Common myeloid progenitor, CD34-positive (primary cell): ENCODE measurements around the gene ITPRIPL1.

Experiments used
- CTCF ChIA-PET: fragments of 350-600 bp; sonication (Branson Sonifier 250); formaldehyde crosslinking; loops from one replicate; lab custom pipeline; 2021; ENCODE audit warnings: antibody characterized with exemption; lab: Charles Lee
- POLR2A ChIA-PET: fragments of 350-600 bp; sonication (Branson Sonifier 250); formaldehyde crosslinking; loops from one replicate; lab custom pipeline; 2021; ENCODE audit warnings: antibody characterized with exemption; lab: Charles Lee
- DNase-seq, 3 donors: peaks; one replicate each; pipeline versions ENCODE4 v3.0.0 to v3.0.0-alpha.2; 2013
- H3K27ac ChIP-seq, 2 experiments: 1 replicate in 1 of 2; 2 replicates in 1 of 2; pipeline ENCODE4 v1.7.0; 2013; ENCODE audit warnings: inconsistent platforms in 2 of 2, low read length in 2 of 2, mild to moderate bottlenecking in 2 of 2, low read depth in 1 of 2, moderate library complexity in 1 of 2; ENCODE audit not compliant: severe bottlenecking in 2 of 2, insufficient read depth in 1 of 2, poor library complexity in 1 of 2
- H3K27me3 ChIP-seq, 5 experiments: replicated peaks in 2 of 5; 1 replicate in 3 of 5; 2 replicates in 2 of 5; pipeline versions ENCODE4 v1.6.1 to v1.7.0; 2013; ENCODE audit warnings: low read length in 4 of 5, mild to moderate bottlenecking in 2 of 5, moderate library complexity in 2 of 5, inconsistent platforms in 1 of 5; ENCODE audit not compliant: insufficient read depth in 5 of 5, control insufficient read depth in 4 of 5
- H3K36me3 ChIP-seq, 4 experiments: 1 replicate in 2 of 4; 2 replicates in 2 of 4; pipeline versions ENCODE4 v1.6.1 to v1.7.0; 2013; ENCODE audit warnings: low read length in 3 of 4, control low read depth in 1 of 4, mild to moderate bottlenecking in 1 of 4; ENCODE audit not compliant: control insufficient read depth in 4 of 4, insufficient read depth in 4 of 4
- H3K4me1 ChIP-seq, 4 experiments: 1 replicate in 3 of 4; 2 replicates in 1 of 4; pipeline versions ENCODE4 v1.6.1 to v1.7.1; 2013; ENCODE audit warnings: low read length in 3 of 4, mild to moderate bottlenecking in 3 of 4, control low read depth in 1 of 4, inconsistent platforms in 1 of 4, moderate library complexity in 1 of 4; ENCODE audit not compliant: control insufficient read depth in 4 of 4, insufficient read depth in 4 of 4; ENCODE audit errors: control extremely low read depth in 1 of 4
- H3K4me3 ChIP-seq, 7 experiments: 1 replicate in 4 of 7; 2 replicates in 3 of 7; pipeline versions ENCODE4 v1.5.1 to v1.7.0; 2013; ENCODE audit warnings: mild to moderate bottlenecking in 7 of 7, low read length in 6 of 7, moderate library complexity in 6 of 7, inconsistent platforms in 2 of 7, low read depth in 2 of 7, control low read depth in 1 of 7; ENCODE audit not compliant: insufficient read depth in 4 of 7, control insufficient read depth in 1 of 7; ENCODE audit errors: extremely low read depth in 1 of 7
- H3K9me3 ChIP-seq, 5 experiments: 1 replicate in 4 of 5; 2 replicates in 1 of 5; pipeline versions ENCODE4 v1.6.1 to v1.7.1; 2013; ENCODE audit warnings: low read length in 4 of 5, mild to moderate bottlenecking in 2 of 5, inconsistent platforms in 1 of 5, low read depth in 1 of 5, moderate library complexity in 1 of 5; ENCODE audit not compliant: control insufficient read depth in 4 of 5, insufficient read depth in 2 of 5; ENCODE audit errors: control extremely low read depth in 1 of 5
- whole genome bisulfite sequencing: methylation state at CpG from one replicate; pipeline ENCODE4 v1.1.5; 2013; ENCODE audit not compliant: insufficient coverage; 5-methylcytosine and 5-hydroxymethylcytosine counted together

ITPRIPL1 gene

DNA sequence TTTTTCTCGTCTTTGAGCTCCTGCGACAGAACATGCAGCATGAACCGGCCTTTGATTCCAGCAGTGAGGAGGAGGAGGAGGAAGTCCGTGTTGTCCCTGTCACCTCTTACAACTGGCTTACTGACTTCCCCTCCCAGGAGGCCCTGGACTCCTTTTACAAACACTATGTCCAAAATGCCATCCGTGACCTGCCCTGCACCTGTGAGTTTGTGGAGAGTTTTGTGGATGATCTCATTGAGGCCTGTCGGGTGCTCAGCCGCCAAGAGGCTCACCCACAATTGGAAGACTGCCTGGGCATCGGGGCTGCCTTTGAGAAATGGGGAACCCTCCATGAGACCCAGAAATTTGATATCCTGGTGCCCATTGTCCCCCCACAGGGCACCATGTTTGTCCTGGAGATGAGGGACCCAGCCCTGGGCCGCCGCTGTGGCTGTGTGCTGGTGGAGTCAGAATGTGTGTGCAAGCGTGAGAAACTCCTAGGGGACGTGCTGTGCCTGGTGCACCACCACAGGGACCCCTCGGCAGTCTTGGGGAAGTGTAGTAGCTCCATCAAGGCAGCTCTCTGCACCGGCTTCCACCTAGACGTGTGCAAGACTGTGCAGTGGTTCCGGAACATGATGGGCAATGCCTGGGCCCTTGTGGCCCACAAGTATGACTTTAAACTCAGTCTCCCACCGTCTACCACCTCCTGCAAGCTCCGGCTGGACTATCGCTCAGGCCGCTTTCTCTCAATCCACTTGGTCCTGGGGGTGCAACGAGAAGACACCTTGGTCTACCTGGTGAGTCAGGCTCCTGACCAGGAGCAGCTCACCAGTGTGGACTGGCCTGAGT, 2.1 kb downstream of the ITPRIPL1 start:
- peaks cover 3 to 29% (median 24%) of the 10 kb centered on the region in 4 experiments for H3K4me1 ChIP-seq
- H3K9me3 ChIP-seq: no peaks in the 10 kb centered on the region
- 98% methylated on average over 18 of the region's 21 CpGs for WGBS
- no peak for DNase-seq
- POLR2A ChIA-PET: no interaction called here
- CTCF ChIA-PET: interaction anchor here (1.1 kb wide), 1 partner anchor 18 kb away, joined by 3 read pairs; no protein-coding TSS in a partner anchor
- no peak overlapping the region for H3K4me3 ChIP-seq
- peaks cover 0 to 33% (median 11%) of the 10 kb centered on the region in 4 experiments for H3K36me3 ChIP-seq
- no peak overlapping the region for H3K27ac ChIP-seq
- H3K27me3 ChIP-seq: no peaks in the 10 kb centered on the region

DNA sequence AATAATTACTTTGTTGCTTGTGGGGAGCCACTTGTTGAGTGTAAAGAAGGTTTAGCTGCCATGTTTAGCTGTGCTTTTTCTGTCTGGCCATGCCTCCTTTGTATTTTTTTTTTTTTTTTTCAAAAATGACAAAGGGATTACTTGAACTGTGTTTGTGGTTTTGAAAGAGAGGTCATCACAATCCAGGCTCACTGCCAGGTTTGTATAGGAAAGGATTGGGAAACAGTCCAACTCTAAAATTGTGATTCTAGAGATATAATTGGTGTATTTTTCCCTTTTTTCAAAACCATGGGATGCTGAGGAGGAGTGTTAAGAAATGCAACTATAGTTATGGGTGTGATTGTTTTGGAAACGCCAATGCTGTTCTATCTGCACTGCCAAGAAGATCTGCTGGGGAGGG, 4.3 kb downstream of the ITPRIPL1 start:
- Histone ChIP-seq H3K4me3 (no peak overlapping the region), H3K4me1 (peaks cover 2 to 21% (median 16%) of the 10 kb centered on the region in 4 experiments), H3K9me3 (no peaks in the 10 kb centered on the region), H3K36me3 (peaks cover 0 to 33% (median 11%) of the 10 kb centered on the region in 4 experiments), H3K27ac (no peak overlapping the region), H3K27me3 (no peaks in the 10 kb centered on the region)
- DNase-seq: no peak
- POLR2A ChIA-PET: no interaction called here
- WGBS: no CpG with 5 or more reads among the region's 1 CpG
- CTCF ChIA-PET: no interaction called here

DNA sequence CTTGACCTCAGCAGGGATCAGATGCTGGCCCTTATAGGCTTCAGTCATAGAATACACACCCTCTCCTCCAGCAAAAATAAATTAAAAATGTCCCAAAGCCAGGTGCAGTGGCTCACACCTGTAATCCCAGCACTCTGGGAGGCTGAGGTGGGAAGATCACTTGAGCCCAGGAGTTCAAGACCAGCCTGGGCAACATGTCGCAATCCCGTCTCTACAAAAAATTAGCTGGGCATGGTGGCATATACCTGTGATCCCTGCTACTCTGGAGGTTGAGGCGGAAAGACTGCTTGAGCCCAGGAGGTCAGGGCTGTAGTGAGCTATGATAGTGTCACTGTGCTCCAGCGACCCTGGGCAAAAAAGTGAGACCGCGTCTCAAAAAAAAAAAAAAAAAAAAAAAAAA, 4.8 kb downstream of the ITPRIPL1 start:
- Histone ChIP-seq H3K4me3 (no peak overlapping the region), H3K4me1 (peaks cover 0 to 21% (median 15%) of the 10 kb centered on the region in 4 experiments), H3K27ac (no peak overlapping the region), H3K27me3 (no peaks in the 10 kb centered on the region), H3K36me3 (peaks cover 0 to 33% (median 11%) of the 10 kb centered on the region in 4 experiments), H3K9me3 (no peaks in the 10 kb centered on the region)
- DNase-seq: no peak
- 98% methylated on average over 5 of the region's 6 CpGs for WGBS
- ChIA-PET POLR2A (interaction anchor here (0.7 kb wide), 1 partner anchor 326 kb away, joined by 3 read pairs; no protein-coding TSS in a partner anchor), CTCF (no interaction called here)

DNA sequence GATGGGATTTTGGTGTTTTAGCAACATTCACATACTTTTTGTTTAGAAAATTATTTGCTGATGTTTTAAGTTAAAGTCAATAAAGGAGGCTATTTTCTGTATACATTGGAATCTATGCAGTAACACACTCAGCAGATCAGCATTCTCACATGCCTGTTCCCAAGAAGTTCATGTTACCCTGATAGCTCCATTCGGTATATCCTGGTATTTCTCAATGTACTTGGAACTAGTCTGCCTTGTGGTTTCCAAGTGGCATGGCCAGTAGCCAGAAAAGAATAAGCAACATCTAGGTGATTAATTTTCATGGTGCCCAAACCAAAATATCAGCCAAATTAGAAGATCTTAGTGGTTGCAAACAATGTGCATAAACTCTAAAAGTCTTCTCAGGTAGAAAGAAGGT, 5.3 kb downstream of the ITPRIPL1 start:
- no peaks in the 10 kb centered on the region for H3K9me3 ChIP-seq
- 50% methylated on average over 1 of the region's 1 CpG for WGBS
- no peak overlapping the region for H3K27ac ChIP-seq
- ChIA-PET POLR2A (interaction anchor here (0.7 kb wide), 1 partner anchor 326 kb away, joined by 3 read pairs; no protein-coding TSS in a partner anchor), CTCF (interaction anchor here (2.3 kb wide), 1 partner anchor 8 kb away, joined by 8 read pairs; no protein-coding TSS in a partner anchor)
- H3K4me3 ChIP-seq: no peak overlapping the region
- H3K36me3 ChIP-seq: peaks cover 0 to 33% (median 11%) of the 10 kb centered on the region in 4 experiments
- H3K27me3 ChIP-seq: no peaks in the 10 kb centered on the region
- H3K4me1 ChIP-seq: peaks cover 0 to 20% (median 17%) of the 10 kb centered on the region in 4 experiments
- DNase-seq: no peak

DNA sequence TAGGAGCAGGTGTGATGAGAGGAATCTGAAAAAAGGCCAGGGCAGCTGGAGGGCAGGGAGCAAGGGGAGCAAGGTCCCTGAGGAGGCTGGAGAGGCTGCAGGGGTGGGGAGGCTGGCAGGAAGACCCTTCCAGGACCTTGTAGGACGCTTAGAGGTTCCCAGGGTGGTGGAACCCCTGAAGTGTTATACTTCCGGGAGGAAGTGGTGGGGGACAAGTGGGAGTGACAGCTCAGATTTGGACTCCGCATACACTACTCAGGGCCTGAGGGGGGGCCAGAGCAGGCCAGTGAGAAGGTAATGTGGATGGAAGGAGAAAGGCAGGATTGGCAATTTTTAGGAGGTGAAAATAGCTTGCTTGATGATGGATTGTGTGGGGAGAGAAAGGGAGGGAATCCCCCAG, 8.6 kb downstream of the ITPRIPL1 start:
- peaks cover 0 to 11% (median 0%) of the 10 kb centered on the region in 4 experiments for H3K36me3 ChIP-seq
- no peak for DNase-seq
- H3K4me3 ChIP-seq: no peak overlapping the region
- CTCF ChIA-PET: interaction anchor here (2.4 to 3.6 kb wide), 2 partner anchors 9 to 11 kb away, joined by 8 to 17 read pairs; partner anchors contain the start of gene ITPRIPL1
- H3K27me3 ChIP-seq: no peaks in the 10 kb centered on the region
- H3K9me3 ChIP-seq: no peaks in the 10 kb centered on the region
- WGBS: no CpG with 5 or more reads among the region's 3 CpGs
- POLR2A ChIA-PET: interaction anchor here (1.1 kb wide), 1 partner anchor 8 kb away, joined by 6 read pairs; no protein-coding TSS in a partner anchor
- H3K4me1 ChIP-seq: peaks cover 10 to 30% (median 20%) of the 10 kb centered on the region in 4 experiments
- no peak overlapping the region for H3K27ac ChIP-seq

DNA sequence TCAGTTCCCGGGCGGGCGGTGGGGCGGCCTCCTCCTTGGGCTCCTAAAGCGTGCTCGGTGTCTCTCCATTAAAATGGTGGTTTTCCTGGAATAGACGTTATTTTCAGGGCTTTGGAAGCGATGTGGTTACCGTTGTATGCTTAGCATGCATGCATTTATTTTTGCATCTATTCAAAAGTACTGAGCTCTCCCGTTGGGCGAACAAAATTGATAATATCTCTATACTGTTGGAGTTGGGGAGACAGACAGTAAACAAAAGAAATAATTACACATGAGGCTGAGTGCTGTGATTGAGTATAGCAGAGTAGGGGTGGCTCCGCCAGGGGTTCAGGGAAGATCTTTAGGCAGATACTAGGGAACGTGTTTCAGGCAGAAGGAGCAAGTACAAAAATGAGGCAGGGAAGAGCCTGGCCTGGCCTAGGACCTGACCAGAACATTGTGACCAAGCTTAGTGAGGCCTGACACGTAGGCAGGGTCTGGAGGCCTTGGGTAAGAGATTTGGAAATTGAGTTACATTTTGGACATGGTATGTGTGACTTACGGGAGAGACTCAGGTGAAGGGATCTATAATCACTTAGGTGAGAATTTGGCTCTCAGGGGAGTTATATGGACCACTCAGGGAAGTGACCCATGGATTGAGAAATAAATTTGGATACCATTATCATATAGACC, 11.1 kb downstream of the ITPRIPL1 start:
- Histone ChIP-seq H3K36me3 (peaks cover 0 to 4% (median 0%) of the 10 kb centered on the region in 4 experiments), H3K27ac (peak overlapping the region in 1 of 2 experiments; percentile 66), H3K9me3 (no peaks in the 10 kb centered on the region), H3K4me3 (peak overlapping the region in 6 of 7 experiments; percentile 56 to 94 (median 78)), H3K27me3 (no peaks in the 10 kb centered on the region), H3K4me1 (peaks cover 10 to 30% (median 20%) of the 10 kb centered on the region in 4 experiments)
- CTCF ChIA-PET: interaction anchor here (1.0 to 2.0 kb wide), 7 partner anchors 9 to 38 kb away, joined by 3 to 9 read pairs (median 3); no protein-coding TSS in a partner anchor
- DNase-seq: no peak
- WGBS: 38% methylated on average over 10 of the region's 15 CpGs
- POLR2A ChIA-PET: interaction anchor here (0.6 to 1.1 kb wide), 3 partner anchors 11 to 32 kb away, joined by 3 to 6 read pairs (median 3); partner anchors contain the start of gene ITPRIPL1
